ENCODE measurements around the gene LRBA.
"Not testable (repeated sequence)": the region's sequence is repeated elsewhere in the genome, so short reads cannot be mapped to it uniquely, and the experiment has no call there.

The LRBA gene

DNA sequence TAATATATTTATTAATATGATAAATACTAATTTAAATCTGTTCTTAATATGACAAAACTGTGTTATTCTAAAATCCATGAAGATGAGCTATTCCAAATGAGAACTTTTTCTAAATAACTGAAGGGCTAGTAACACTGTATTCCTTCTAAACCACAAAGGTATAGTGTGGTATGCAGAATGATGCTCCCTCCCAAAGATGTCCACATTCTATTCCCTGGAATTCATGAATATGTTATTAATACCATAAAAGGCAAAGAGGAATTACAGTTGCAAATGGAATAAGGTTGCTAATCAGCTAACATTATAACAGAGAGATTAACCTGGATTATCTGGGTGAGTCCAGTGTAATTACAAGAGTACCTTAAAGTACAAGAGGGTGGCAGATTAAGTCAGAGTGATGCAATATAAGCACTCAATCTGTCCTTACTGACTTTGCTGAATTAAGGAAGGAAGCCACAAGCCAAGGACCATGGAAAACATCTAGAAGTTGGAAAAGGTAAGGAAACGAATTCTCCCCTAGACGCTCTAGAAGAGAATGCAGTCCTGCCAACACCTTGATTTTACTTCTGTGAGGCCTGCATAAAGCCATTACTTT is 453.8 kb downstream of the LRBA start:
- Histone ChIP-seq H3K27me3 (ENCODE audit: control insufficient read depth in 2 of 2, insufficient read depth in 2 of 2, low read length in 2 of 2) (no peaks in the 10 kb centered on the region), H3K4me3 (ENCODE audit: low read length in 2 of 2) (no peak overlapping the region), H3K9me3 (ENCODE audit: control insufficient read depth in 2 of 2, low read length in 2 of 2) (no peaks in the 10 kb centered on the region), H3K36me3 (ENCODE audit: control insufficient read depth in 2 of 2, insufficient read depth in 2 of 2, low read length in 2 of 2) (no peaks in the 10 kb centered on the region), H3K4me1 (ENCODE audit: control insufficient read depth in 2 of 2, insufficient read depth in 2 of 2, low read length in 2 of 2) (no peaks in the 10 kb centered on the region), H3K27ac (ENCODE audit: low read depth in 2 of 2, low read length in 2 of 2) (no peak overlapping the region), H3K9ac (ENCODE audit: low read depth in 1 of 2, low read length in 2 of 2) (no peak overlapping the region)

DNA sequence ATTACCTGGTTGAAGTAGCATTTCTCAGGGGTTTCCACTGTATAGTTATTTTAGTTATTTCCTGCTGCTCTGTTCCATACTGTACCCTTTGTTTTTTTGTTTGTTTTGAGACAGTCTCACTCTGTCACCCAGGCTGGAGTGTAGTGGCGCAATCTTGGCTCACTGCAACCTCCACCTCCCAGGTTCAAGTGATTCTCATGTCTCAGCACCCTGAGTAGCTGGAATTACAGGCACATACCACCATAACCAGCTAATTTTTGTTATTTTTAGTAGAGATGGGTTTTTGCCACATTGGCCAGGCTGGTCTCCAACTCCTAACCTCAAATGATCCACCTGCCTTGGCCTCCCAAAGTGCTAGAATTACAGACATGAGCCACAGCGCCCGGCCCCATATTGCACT is 457.3 kb downstream of the LRBA start:
- not testable (repeated sequence) for H3K4me1 ChIP-seq (ENCODE audit: control insufficient read depth in 2 of 2, insufficient read depth in 2 of 2, low read length in 2 of 2); H3K36me3 ChIP-seq (ENCODE audit: control insufficient read depth in 2 of 2, insufficient read depth in 2 of 2, low read length in 2 of 2); H3K27ac ChIP-seq (ENCODE audit: low read depth in 2 of 2, low read length in 2 of 2); H3K9me3 ChIP-seq (ENCODE audit: control insufficient read depth in 2 of 2, low read length in 2 of 2); H3K27me3 ChIP-seq (ENCODE audit: control insufficient read depth in 2 of 2, insufficient read depth in 2 of 2, low read length in 2 of 2); H3K4me3 ChIP-seq (ENCODE audit: low read length in 2 of 2); H3K9ac ChIP-seq (ENCODE audit: low read depth in 1 of 2, low read length in 2 of 2)

DNA sequence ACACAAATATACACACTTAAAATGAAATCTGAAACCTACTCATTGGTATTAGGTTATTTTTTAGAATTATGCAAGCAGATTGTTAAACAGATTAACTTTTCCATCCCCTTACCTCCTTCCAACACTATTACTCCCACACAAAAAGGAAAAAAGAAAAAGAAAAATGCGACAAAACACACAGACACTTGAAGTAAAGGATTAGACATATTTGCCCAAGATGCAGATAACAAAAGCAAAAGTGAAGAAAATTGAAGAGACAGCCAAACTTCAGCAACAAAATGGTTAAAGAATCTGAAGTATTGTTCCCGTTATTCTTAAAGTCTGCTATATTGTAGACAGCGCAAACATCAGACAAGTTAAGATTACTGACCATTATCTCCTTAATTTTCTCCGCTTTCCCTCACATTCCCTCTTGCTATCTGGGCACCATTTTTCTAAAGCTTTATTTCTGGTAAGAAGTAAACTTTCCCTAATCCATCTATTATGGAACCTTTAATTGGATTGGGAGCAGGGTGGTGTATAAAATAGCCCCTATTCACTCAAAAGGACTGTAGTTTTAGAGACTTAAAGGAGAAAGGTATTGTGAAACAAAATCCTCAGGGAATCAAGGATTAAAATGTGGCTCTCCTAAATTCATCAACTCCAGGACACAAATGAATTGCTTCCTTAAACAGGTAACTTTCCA is 467.8 kb downstream of the LRBA start:
- no peak overlapping the region for H3K27ac ChIP-seq (ENCODE audit: low read depth in 2 of 2, low read length in 2 of 2)
- H3K4me3 ChIP-seq (ENCODE audit: low read length in 2 of 2) = no peak overlapping the region

DNA sequence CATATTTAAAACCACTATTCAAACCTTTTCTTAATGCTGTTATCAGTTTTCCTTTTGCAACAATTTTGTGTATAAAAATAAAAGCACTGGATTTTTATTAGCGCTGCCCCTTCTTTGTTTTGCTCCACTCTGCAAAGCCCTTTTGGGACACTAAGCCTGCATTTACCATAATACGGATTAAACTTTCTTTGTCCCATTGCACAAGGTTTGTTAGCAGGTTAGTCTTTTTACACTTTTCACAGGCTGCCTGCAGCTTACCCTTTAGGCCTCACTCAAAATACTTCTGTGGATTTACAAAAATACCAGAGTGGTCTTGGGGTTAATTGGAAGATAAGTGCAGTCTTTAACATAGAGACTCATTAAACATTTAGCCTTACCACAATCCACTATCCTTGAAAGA is 468.8 kb downstream of the LRBA start:
- no peaks in the 10 kb centered on the region for H3K4me1 ChIP-seq (ENCODE audit: control insufficient read depth in 2 of 2, insufficient read depth in 2 of 2, low read length in 2 of 2)
- H3K36me3 ChIP-seq (ENCODE audit: control insufficient read depth in 2 of 2, insufficient read depth in 2 of 2, low read length in 2 of 2) = no peaks in the 10 kb centered on the region
- H3K9ac ChIP-seq (ENCODE audit: low read depth in 1 of 2, low read length in 2 of 2) = no peak overlapping the region

More for the DNA sequence above, 467.8 kb downstream of the LRBA start:
- Histone ChIP-seq H3K4me1 (ENCODE audit: control insufficient read depth in 2 of 2, insufficient read depth in 2 of 2, low read length in 2 of 2) (no peaks in the 10 kb centered on the region), H3K36me3 (ENCODE audit: control insufficient read depth in 2 of 2, insufficient read depth in 2 of 2, low read length in 2 of 2) (no peaks in the 10 kb centered on the region), H3K9ac (ENCODE audit: low read depth in 1 of 2, low read length in 2 of 2) (no peak overlapping the region), H3K9me3 (ENCODE audit: control insufficient read depth in 2 of 2, low read length in 2 of 2) (no peaks in the 10 kb centered on the region), H3K27me3 (ENCODE audit: control insufficient read depth in 2 of 2, insufficient read depth in 2 of 2, low read length in 2 of 2) (no peaks in the 10 kb centered on the region)

DNA sequence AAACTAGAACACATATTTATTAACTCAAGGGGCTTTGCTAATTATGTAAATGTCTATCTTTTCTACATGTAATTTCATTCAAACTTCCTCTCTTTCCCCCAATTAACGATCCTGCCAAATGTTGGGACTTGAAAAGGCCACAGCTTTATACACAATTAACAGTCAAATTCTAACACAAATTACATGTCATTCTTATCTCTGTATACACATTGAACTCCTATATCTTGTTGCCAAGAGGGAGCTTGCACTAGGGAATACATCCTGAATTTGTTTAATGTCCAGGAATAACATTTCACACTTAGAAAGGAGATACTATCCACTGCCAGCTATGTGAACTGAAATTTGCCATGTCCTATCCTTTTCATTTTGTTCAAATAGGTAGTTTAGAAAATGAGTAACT is 472.0 kb downstream of the LRBA start:
- no peak overlapping the region for H3K27ac ChIP-seq (ENCODE audit: low read depth in 2 of 2, low read length in 2 of 2)
- H3K4me1 ChIP-seq (ENCODE audit: control insufficient read depth in 2 of 2, insufficient read depth in 2 of 2, low read length in 2 of 2) = no peaks in the 10 kb centered on the region
- H3K27me3 ChIP-seq (ENCODE audit: control insufficient read depth in 2 of 2, insufficient read depth in 2 of 2, low read length in 2 of 2) = no peaks in the 10 kb centered on the region
- H3K4me3 ChIP-seq (ENCODE audit: low read length in 2 of 2) = no peak overlapping the region
- H3K36me3 ChIP-seq (ENCODE audit: control insufficient read depth in 2 of 2, insufficient read depth in 2 of 2, low read length in 2 of 2) = no peaks in the 10 kb centered on the region
- no peak overlapping the region for H3K9ac ChIP-seq (ENCODE audit: low read depth in 1 of 2, low read length in 2 of 2)
- no peaks in the 10 kb centered on the region for H3K9me3 ChIP-seq (ENCODE audit: control insufficient read depth in 2 of 2, low read length in 2 of 2)

More for the DNA sequence above, 468.8 kb downstream of the LRBA start:
- Histone ChIP-seq H3K4me3 (ENCODE audit: low read length in 2 of 2) (no peak overlapping the region), H3K9me3 (ENCODE audit: control insufficient read depth in 2 of 2, low read length in 2 of 2) (no peaks in the 10 kb centered on the region), H3K27me3 (ENCODE audit: control insufficient read depth in 2 of 2, insufficient read depth in 2 of 2, low read length in 2 of 2) (no peaks in the 10 kb centered on the region), H3K27ac (ENCODE audit: low read depth in 2 of 2, low read length in 2 of 2) (no peak overlapping the region)

DNA sequence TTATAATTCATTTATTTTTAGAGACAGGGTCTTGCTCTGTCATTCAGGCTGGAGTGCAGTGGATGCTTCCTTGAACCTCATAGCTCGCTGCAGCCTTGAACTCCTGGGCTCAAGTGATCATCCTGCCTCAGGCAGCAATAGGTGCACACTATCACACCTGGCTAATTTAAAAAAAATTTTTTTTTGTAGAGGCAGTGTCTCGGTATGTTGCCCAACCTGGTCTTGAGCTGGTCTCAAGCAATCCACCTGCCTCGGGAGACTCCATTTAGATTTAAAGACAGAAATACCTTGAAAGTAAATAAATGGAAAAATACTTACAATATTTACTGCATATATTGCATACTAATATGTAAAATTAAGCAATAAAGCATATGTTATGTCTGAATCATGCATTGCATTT is 473.4 kb downstream of the LRBA start:
- H3K27me3 ChIP-seq (ENCODE audit: control insufficient read depth in 2 of 2, insufficient read depth in 2 of 2, low read length in 2 of 2) = no peaks in the 10 kb centered on the region
- no peaks in the 10 kb centered on the region for H3K9me3 ChIP-seq (ENCODE audit: control insufficient read depth in 2 of 2, low read length in 2 of 2)
- no peak overlapping the region for H3K27ac ChIP-seq (ENCODE audit: low read depth in 2 of 2, low read length in 2 of 2)
- H3K4me3 ChIP-seq (ENCODE audit: low read length in 2 of 2) = no peak overlapping the region
- no peaks in the 10 kb centered on the region for H3K36me3 ChIP-seq (ENCODE audit: control insufficient read depth in 2 of 2, insufficient read depth in 2 of 2, low read length in 2 of 2)
- H3K9ac ChIP-seq (ENCODE audit: low read depth in 1 of 2, low read length in 2 of 2) = no peak overlapping the region
- H3K4me1 ChIP-seq (ENCODE audit: control insufficient read depth in 2 of 2, insufficient read depth in 2 of 2, low read length in 2 of 2) = no peaks in the 10 kb centered on the region

DNA sequence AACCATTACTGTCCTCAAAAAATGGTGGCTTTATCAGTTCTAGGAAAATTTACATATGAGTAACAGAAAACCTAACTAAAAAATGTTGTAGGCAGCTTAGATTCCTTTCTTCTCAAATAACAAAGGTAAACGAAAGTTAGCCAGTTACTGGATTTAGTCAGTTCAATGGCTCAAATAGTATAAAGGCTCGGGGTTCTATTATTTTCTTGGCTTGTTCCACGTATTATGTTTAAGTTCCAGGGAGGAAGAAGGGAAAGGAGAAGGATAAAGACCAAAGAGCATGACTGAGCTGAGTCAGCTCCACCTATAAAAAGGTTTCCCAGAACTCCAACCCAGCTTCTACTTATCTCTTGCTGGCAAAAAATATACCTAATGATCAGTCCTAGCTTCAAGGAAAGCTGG is 474.1 kb downstream of the LRBA start:
- H3K27ac ChIP-seq (ENCODE audit: low read depth in 2 of 2, low read length in 2 of 2) = no peak overlapping the region
- no peaks in the 10 kb centered on the region for H3K4me1 ChIP-seq (ENCODE audit: control insufficient read depth in 2 of 2, insufficient read depth in 2 of 2, low read length in 2 of 2)
- no peaks in the 10 kb centered on the region for H3K27me3 ChIP-seq (ENCODE audit: control insufficient read depth in 2 of 2, insufficient read depth in 2 of 2, low read length in 2 of 2)
- no peak overlapping the region for H3K4me3 ChIP-seq (ENCODE audit: low read length in 2 of 2)
- no peak overlapping the region for H3K9ac ChIP-seq (ENCODE audit: low read depth in 1 of 2, low read length in 2 of 2)
- no peaks in the 10 kb centered on the region for H3K9me3 ChIP-seq (ENCODE audit: control insufficient read depth in 2 of 2, low read length in 2 of 2)
- H3K36me3 ChIP-seq (ENCODE audit: control insufficient read depth in 2 of 2, insufficient read depth in 2 of 2, low read length in 2 of 2) = no peaks in the 10 kb centered on the region

- H3K4me1 ChIP-seq (ENCODE audit: control insufficient read depth in 2 of 2, insufficient read depth in 2 of 2, low read length in 2 of 2) = no peaks in the 10 kb centered on the region
- no peak overlapping the region for H3K4me3 ChIP-seq (ENCODE audit: low read length in 2 of 2)
- no peaks in the 10 kb centered on the region for H3K9me3 ChIP-seq (ENCODE audit: control insufficient read depth in 2 of 2, low read length in 2 of 2)
- no peaks in the 10 kb centered on the region for H3K27me3 ChIP-seq (ENCODE audit: control insufficient read depth in 2 of 2, insufficient read depth in 2 of 2, low read length in 2 of 2)
- H3K27ac ChIP-seq (ENCODE audit: low read depth in 2 of 2, low read length in 2 of 2) = no peak overlapping the region
- H3K9ac ChIP-seq (ENCODE audit: low read depth in 1 of 2, low read length in 2 of 2) = no peak overlapping the region
- no peaks in the 10 kb centered on the region for H3K36me3 ChIP-seq (ENCODE audit: control insufficient read depth in 2 of 2, insufficient read depth in 2 of 2, low read length in 2 of 2)
Measured at GRCh38 chr4:150540536-150540935, 474.5 kb downstream of the LRBA start.

DNA sequence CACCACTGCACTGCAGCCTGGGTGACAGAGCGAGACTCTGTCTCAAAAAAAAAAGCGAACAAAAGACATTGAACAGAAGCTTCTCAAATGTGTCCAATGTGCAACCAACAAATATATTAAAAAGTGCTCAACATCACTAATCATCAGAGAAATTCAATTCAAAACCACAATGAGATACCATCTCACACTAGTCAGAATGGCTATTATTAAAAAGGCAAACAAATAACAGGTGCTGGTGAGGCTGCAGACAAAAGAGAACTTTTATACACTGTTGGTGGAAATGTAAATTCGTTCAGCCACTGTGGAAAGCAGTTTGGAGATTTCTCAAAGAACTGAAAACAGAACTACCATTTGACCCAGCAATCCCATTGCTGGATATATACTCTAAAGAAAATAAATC is 477.2 kb downstream of the LRBA start:
- H3K27me3 ChIP-seq (ENCODE audit: control insufficient read depth in 2 of 2, insufficient read depth in 2 of 2, low read length in 2 of 2); H3K36me3 ChIP-seq (ENCODE audit: control insufficient read depth in 2 of 2, insufficient read depth in 2 of 2, low read length in 2 of 2); H3K9me3 ChIP-seq (ENCODE audit: control insufficient read depth in 2 of 2, low read length in 2 of 2); H3K4me3 ChIP-seq (ENCODE audit: low read length in 2 of 2); H3K9ac ChIP-seq (ENCODE audit: low read depth in 1 of 2, low read length in 2 of 2); H3K4me1 ChIP-seq (ENCODE audit: control insufficient read depth in 2 of 2, insufficient read depth in 2 of 2, low read length in 2 of 2); H3K27ac ChIP-seq (ENCODE audit: low read depth in 2 of 2, low read length in 2 of 2): not testable (repeated sequence)

- H3K27ac ChIP-seq (ENCODE audit: low read depth in 2 of 2, low read length in 2 of 2) = no peak overlapping the region
- H3K9ac ChIP-seq (ENCODE audit: low read depth in 1 of 2, low read length in 2 of 2) = no peak overlapping the region
- H3K4me3 ChIP-seq (ENCODE audit: low read length in 2 of 2) = no peak overlapping the region
- H3K36me3 ChIP-seq (ENCODE audit: control insufficient read depth in 2 of 2, insufficient read depth in 2 of 2, low read length in 2 of 2) = no peaks in the 10 kb centered on the region
- no peaks in the 10 kb centered on the region for H3K9me3 ChIP-seq (ENCODE audit: control insufficient read depth in 2 of 2, low read length in 2 of 2)
- H3K27me3 ChIP-seq (ENCODE audit: control insufficient read depth in 2 of 2, insufficient read depth in 2 of 2, low read length in 2 of 2) = no peaks in the 10 kb centered on the region
- no peaks in the 10 kb centered on the region for H3K4me1 ChIP-seq (ENCODE audit: control insufficient read depth in 2 of 2, insufficient read depth in 2 of 2, low read length in 2 of 2)
Measured at GRCh38 chr4:150534818-150535217, 480.3 kb downstream of the LRBA start.
